Colonic mucosa (tissue), 4 donors: ENCODE data around the gene SCAF1. TPM values are rescaled to one million over a fixed set of nuclear protein-coding genes. Genes with fewer than 3 reads are reported as not detected.

Experiments
- DNase-seq: peaks from one replicate; pipeline ENCODE4 v3.0.0-alpha.2; 2020
- H3K27ac ChIP-seq: fragments of 200-600 bp; one replicate; pipeline ENCODE4 v1.8.0; 2021
- H3K27me3 ChIP-seq: fragments of 200-600 bp; one replicate; pipeline ENCODE4 v1.8.0; 2021
- H3K36me3 ChIP-seq: fragments of 200-600 bp; one replicate; pipeline ENCODE4 v1.8.0; 2021
- H3K4me1 ChIP-seq: fragments of 200-600 bp; one replicate; pipeline ENCODE4 v1.8.0; 2021; ENCODE audit warnings: mild to moderate bottlenecking
- H3K4me3 ChIP-seq: fragments of 200-600 bp; one replicate; pipeline ENCODE4 v1.8.0; 2021
- H3K9ac ChIP-seq, 2 donors: one replicate each; pipeline ENCODE4 v1.7.0; 2013; ENCODE audit warnings: control low read depth in 2 of 2, low read depth in 2 of 2, low read length in 2 of 2
- H3K9me3 ChIP-seq: fragments of 200-600 bp; one replicate; pipeline ENCODE4 v1.8.0; 2021
- intact Hi-C: fragments of 100-400 bp; cut with DNase I; formaldehyde crosslinking; loops from one replicate; pipeline ENCODE4 v1.14.1; 2022
- total RNA-seq, 2 donors: library from RNA; stranded (reverse); fragmentation: NEBNext Ultra II Directional in 1 of 2; extraction: Animal tissue kit (Norgen Biotek cat#: 25700) in 1 of 2; gene quantifications; one replicate each; pipeline ENCODE4 v1.2.1, GENCODE V29; 2021
- TF ChIP-seq, protein P1 (sequence below): fragments of 200-600 bp; IDR thresholded peaks from one replicate; pipeline ENCODE4 v1.8.0; 2022; ENCODE audit warnings: antibody characterized with exemption, mild to moderate bottlenecking
- donor health status: healthy.
- donor health status: DM: no; HTN: no; CAD: no.
- donor health status: DM: no; HTN: no; CAD: no.

The SCAF1 gene
- total RNA-seq, 2 donors from 2014 or later, result 54.2 to 85.7 TPM

GRCh38 chr19:49594157-49594992, 47.6 kb upstream of the SCAF1 start:
- peak; percentile 22 for DNase-seq
- H3K27me3 ChIP-seq, result no peaks in the 10 kb centered on the region
- peak overlapping the region in 1 of 2 donors; percentile 43 for H3K9ac ChIP-seq
- no peaks in the 10 kb centered on the region for H3K9me3 ChIP-seq
- intact Hi-C loops, result loop anchor here (5.0 kb wide), 1 partner anchor 43 kb away; no protein-coding TSS in a partner anchor
- H3K36me3 ChIP-seq, result peaks cover 7% of the 10 kb centered on the region
- TF ChIP-seq, protein P1, sequence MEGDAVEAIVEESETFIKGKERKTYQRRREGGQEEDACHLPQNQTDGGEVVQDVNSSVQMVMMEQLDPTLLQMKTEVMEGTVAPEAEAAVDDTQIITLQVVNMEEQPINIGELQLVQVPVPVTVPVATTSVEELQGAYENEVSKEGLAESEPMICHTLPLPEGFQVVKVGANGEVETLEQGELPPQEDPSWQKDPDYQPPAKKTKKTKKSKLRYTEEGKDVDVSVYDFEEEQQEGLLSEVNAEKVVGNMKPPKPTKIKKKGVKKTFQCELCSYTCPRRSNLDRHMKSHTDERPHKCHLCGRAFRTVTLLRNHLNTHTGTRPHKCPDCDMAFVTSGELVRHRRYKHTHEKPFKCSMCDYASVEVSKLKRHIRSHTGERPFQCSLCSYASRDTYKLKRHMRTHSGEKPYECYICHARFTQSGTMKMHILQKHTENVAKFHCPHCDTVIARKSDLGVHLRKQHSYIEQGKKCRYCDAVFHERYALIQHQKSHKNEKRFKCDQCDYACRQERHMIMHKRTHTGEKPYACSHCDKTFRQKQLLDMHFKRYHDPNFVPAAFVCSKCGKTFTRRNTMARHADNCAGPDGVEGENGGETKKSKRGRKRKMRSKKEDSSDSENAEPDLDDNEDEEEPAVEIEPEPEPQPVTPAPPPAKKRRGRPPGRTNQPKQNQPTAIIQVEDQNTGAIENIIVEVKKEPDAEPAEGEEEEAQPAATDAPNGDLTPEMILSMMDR, result no peak
- H3K4me3 ChIP-seq, result no peak overlapping the region
- H3K27ac ChIP-seq, result no peak overlapping the region
- no peaks in the 10 kb centered on the region for H3K4me1 ChIP-seq

- DNase-seq, result peak; percentile 22
- TF ChIP-seq, protein P1, result no peak
- Histone ChIP-seq H3K4me3 (no peak overlapping the region), H3K9me3 (no peaks in the 10 kb centered on the region), H3K9ac (no peak overlapping the region), H3K27me3 (no peaks in the 10 kb centered on the region), H3K4me1 (no peaks in the 10 kb centered on the region), H3K27ac (no peak overlapping the region), H3K36me3 (peaks cover 13% of the 10 kb centered on the region)
- intact Hi-C loops, result loop anchor here (5.0 kb wide), 1 partner anchor 42 kb away; no protein-coding TSS in a partner anchor
These were observed 46.8 kb upstream of the SCAF1 start for GRCh38 chr19:49594993-49595818.

GRCh38 chr19:49595819-49596404, 46.1 kb upstream of the SCAF1 start:
- no peak overlapping the region for H3K9ac ChIP-seq
- no peaks in the 10 kb centered on the region for H3K27me3 ChIP-seq
- no peak overlapping the region for H3K4me3 ChIP-seq
- peaks cover 13% of the 10 kb centered on the region for H3K36me3 ChIP-seq
- TF ChIP-seq, protein P1, result no peak
- intact Hi-C loops, result no loop called here
- H3K4me1 ChIP-seq, result no peaks in the 10 kb centered on the region
- H3K9me3 ChIP-seq, result no peaks in the 10 kb centered on the region
- H3K27ac ChIP-seq, result no peak overlapping the region
- no peak for DNase-seq

- Histone ChIP-seq H3K27me3 (no peaks in the 10 kb centered on the region), H3K36me3 (peaks cover 13% of the 10 kb centered on the region), H3K4me3 (no peak overlapping the region), H3K4me1 (no peaks in the 10 kb centered on the region), H3K27ac (no peak overlapping the region), H3K9me3 (no peaks in the 10 kb centered on the region), H3K9ac (no peak overlapping the region)
- no peak for DNase-seq
- TF ChIP-seq, protein P1, result no peak
- intact Hi-C loops, result no loop called here
These were observed 45.6 kb upstream of the SCAF1 start for GRCh38 chr19:49596407-49596806.

GRCh38 chr19:49596954-49597702, 44.9 kb upstream of the SCAF1 start:
- no peaks in the 10 kb centered on the region for H3K9me3 ChIP-seq
- no peak for DNase-seq
- no peaks in the 10 kb centered on the region for H3K4me1 ChIP-seq
- no peaks in the 10 kb centered on the region for H3K27me3 ChIP-seq
- H3K36me3 ChIP-seq, result peaks cover 16% of the 10 kb centered on the region
- no peak overlapping the region for H3K9ac ChIP-seq
- intact Hi-C loops, result no loop called here
- TF ChIP-seq, protein P1, result no peak
- no peak overlapping the region for H3K27ac ChIP-seq
- no peak overlapping the region for H3K4me3 ChIP-seq
